Breast epithelium (tissue), 4 donors: ENCODE data around the gene PGRMC2. TPM values are rescaled to one million over a fixed set of nuclear protein-coding genes. Genes with fewer than 3 reads are reported as not detected.

Source experiments
- DNase-seq, 2 donors: peaks; one replicate each; pipeline ENCODE4 v3.0.0-alpha.2; 2019; ENCODE audit warnings: low spot score in 2 of 2
- H3K27ac ChIP-seq, 2 donors: fragments of 200-600 bp; sonication (generic) in 1 of 2; one replicate each; pipeline ENCODE4 v1.5.1; 2016 to 2019; ENCODE audit warnings: mild to moderate bottlenecking in 1 of 2
- H3K27me3 ChIP-seq, 2 donors: fragments of 200-600 bp; sonication (generic) in 1 of 2; one replicate each; pipeline versions ENCODE4 v1.5.1 to v1.6.0; 2017 to 2019; ENCODE audit warnings: control low read depth in 1 of 2, mild to moderate bottlenecking in 1 of 2
- H3K36me3 ChIP-seq: fragments of 200-600 bp; one replicate; pipeline ENCODE4 v1.5.1; 2019
- H3K4me1 ChIP-seq, 2 donors: fragments of 200-600 bp; sonication (generic); one replicate each; pipeline ENCODE4 v1.5.1; 2016 to 2019; ENCODE audit warnings: control low read depth in 1 of 2
- H3K4me3 ChIP-seq, 3 donors: fragments of 200-600 bp; sonication (generic); 1 replicate in 2 of 3; 2 replicates in 1 of 3; pipeline ENCODE4 v1.5.1; 2016 to 2019; ENCODE audit warnings: mild to moderate bottlenecking in 3 of 3, moderate library complexity in 2 of 3
- H3K9me3 ChIP-seq, 2 donors: fragments of 200-600 bp; sonication (generic) in 1 of 2; one replicate each; pipeline ENCODE4 v1.5.1; 2016 to 2019; ENCODE audit warnings: control low read depth in 1 of 2
- POLR2A ChIP-seq: fragments of 450-650 bp; IDR thresholded peaks from one replicate; pipeline ENCODE4 v1.6.1; 2016; ENCODE audit warnings: antibody characterized with exemption, mild to moderate bottlenecking, moderate library complexity
- POLR2AphosphoS5 ChIP-seq, 3 donors: sonication (generic); formaldehyde crosslinking; IDR thresholded peaks; one replicate each; pipeline ENCODE4 v1.6.1; 2017; ENCODE audit warnings: antibody characterized with exemption in 3 of 3
- intact Hi-C: fragments of 100-400 bp; cut with DNase I; formaldehyde crosslinking; loops from one replicate; pipeline ENCODE4 v1.15.1; 2023; ENCODE audit warnings: low total_unique reads
- total RNA-seq, 3 donors: library from RNA; depleted of rRNA; stranded (reverse); fragments of >200 nt; gene quantifications; one replicate each; pipeline ENCODE4 v1.1.0, GENCODE V29; 2016
- TF ChIP-seq, protein P1 (sequence below), 3 donors: fragments of 450-650 bp; IDR thresholded peaks; one replicate each; pipeline ENCODE4 v1.5.1; 2016 to 2017; ENCODE audit warnings: antibody characterized with exemption in 3 of 3, mild to moderate bottlenecking in 3 of 3, moderate library complexity in 3 of 3

Gene PGRMC2
- total RNA-seq, 3 donors from 2014 or later, result 34.7 to 51.2 (median 47.5) TPM

DNA sequence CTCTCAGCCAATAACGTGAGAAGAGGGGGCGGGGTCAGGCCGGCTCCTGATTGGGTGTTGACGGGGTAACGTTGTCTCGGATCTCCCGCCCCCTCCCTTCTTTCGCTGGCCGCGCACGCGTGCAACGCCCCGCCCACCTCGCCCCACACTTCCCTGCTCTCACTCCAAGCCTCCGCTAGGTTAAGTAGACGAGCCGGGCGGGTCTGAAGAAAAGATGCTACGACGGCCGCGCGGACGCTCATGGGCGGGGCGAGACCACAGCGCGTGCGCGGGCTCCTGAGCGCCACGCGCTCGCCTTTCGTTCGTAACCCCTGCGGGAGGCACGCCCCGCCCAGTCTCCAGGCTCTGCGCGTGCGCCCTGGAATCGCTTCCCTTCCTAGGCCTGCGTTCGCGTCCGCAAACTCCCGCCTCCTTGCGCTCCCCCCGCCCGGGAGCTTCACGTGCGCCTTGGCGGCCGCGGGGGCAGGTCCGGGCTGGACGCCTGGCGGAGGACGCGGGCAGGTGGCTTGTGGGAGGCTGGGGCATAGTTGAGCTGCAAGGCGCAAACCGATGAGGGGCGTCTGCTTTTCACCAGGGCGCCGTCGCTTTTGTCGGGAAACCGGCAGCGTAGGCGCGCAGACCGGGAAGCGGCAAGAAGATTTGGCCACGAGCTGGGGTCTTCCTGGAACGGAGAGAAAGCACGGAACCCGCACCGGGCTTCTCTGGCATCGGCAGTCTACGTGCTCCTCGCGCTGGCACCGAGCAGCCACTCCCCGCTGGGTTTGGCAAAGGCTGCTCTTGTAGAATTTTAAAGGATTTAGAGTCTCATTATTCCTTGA is 467 bp upstream of the PGRMC2 start:
- peaks cover 0 to 21% of the 10 kb centered on the region in 2 donors for H3K4me1 ChIP-seq
- H3K27me3 ChIP-seq, result no peaks in the 10 kb centered on the region
- intact Hi-C loops, result no loop called here
- H3K36me3 ChIP-seq, result no peaks in the 10 kb centered on the region
- H3K9me3 ChIP-seq, result no peaks in the 10 kb centered on the region
- DNase-seq, result peak; percentile 99
- H3K27ac ChIP-seq, result peak overlapping the region; percentile 89 to 95
- TF ChIP-seq, protein P1, sequence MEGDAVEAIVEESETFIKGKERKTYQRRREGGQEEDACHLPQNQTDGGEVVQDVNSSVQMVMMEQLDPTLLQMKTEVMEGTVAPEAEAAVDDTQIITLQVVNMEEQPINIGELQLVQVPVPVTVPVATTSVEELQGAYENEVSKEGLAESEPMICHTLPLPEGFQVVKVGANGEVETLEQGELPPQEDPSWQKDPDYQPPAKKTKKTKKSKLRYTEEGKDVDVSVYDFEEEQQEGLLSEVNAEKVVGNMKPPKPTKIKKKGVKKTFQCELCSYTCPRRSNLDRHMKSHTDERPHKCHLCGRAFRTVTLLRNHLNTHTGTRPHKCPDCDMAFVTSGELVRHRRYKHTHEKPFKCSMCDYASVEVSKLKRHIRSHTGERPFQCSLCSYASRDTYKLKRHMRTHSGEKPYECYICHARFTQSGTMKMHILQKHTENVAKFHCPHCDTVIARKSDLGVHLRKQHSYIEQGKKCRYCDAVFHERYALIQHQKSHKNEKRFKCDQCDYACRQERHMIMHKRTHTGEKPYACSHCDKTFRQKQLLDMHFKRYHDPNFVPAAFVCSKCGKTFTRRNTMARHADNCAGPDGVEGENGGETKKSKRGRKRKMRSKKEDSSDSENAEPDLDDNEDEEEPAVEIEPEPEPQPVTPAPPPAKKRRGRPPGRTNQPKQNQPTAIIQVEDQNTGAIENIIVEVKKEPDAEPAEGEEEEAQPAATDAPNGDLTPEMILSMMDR (IDR thresholded peaks at IDR 0.05), result peak; percentile 35 to 65 (median 55)
- TF ChIP-seq POLR2AphosphoS5 (IDR thresholded peaks at IDR 0.05) (peak; percentile 92 to 96 (median 93)), POLR2A (peak; percentile 64)
- H3K4me3 ChIP-seq, result peak overlapping the region; percentile 71 to 91 (median 83)

DNA sequence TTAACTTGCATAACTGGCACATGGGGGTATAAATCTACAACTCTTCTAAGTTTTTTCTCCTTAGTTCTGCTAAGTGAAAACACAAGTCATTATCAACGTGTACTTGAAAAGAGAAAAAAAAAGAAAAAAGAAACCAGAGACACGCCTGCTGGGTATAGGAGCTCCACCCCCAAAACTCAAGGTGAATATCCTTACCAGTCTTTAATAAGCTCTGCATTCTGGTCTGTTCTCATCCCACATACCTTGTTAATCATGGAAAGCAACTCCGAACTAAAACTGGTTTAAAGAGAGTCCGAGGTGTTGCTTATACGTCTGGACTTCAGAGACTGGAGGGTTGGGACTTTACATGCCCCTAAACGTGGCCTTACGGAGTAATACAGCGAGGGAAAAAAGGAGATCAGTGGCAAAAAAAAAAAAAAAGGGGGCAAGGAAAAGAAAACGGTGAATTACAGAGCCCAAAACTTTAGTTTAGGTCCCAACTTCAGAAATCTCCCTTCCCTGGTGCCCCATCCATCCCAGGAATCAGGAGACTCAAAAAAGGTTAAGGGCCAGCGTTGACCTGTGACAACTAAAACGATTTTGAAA is 1.0 kb downstream of the PGRMC2 start:
- no peaks in the 10 kb centered on the region for H3K36me3 ChIP-seq
- DNase-seq, result no peak
- intact Hi-C loops, result no loop called here

DNA sequence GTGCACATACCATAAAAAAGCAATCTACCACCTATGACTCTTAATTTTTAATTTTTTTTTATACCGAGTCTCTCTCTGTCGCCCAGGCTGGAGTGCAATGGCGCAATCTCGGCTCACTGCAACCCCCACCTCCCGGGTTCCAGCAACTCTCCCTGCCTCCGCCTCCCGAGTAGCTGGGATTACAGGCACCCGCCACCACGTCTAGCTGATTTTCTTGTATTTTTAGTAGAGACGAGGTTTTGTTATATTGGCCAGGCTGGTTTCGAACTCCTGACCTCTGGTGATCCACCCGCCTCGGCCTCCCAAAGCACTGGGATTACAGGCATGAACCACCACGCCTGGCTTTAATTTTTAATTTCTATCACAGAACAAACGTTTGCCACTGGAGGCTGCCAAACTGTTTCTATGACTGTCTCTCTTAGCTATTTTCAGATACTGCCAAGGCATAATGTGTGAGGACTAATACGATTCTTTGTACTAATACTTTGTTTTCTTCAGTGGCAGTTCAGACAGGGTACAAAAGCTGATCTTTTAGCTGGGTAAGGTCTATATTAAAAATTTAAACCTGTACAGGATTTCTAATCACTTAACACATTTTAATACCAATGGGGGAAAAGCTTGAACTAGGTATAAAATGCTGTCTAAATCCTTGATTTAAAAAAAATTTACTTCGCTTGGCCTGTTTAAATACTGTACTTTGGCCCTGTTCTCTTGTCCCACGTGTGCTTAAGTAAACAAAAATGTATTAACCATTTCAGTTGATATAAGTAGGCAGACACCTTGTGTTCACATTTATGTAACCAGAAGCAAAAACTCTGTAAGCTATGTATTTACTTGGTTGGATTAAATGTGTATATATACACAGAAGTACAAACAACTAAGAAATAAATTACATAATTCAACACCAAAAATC is 2.3 kb downstream of the PGRMC2 start:
- TF ChIP-seq POLR2A (no peak), POLR2AphosphoS5 (IDR thresholded peaks at IDR 0.05) (no peak)
- TF ChIP-seq, protein P1 (IDR thresholded peaks at IDR 0.05), result no peak
- Histone ChIP-seq H3K27me3 (no peaks in the 10 kb centered on the region), H3K27ac (peak overlapping the region; percentile 23 to 48), H3K4me3 (peak overlapping the region; percentile 71 to 91 (median 83)), H3K36me3 (no peaks in the 10 kb centered on the region), H3K9me3 (no peaks in the 10 kb centered on the region), H3K4me1 (peaks cover 0 to 21% of the 10 kb centered on the region in 2 donors)
- no peak for DNase-seq
- intact Hi-C loops, result no loop called here

More for the DNA sequence above, 1.0 kb downstream of the PGRMC2 start:
- Histone ChIP-seq H3K9me3 (no peaks in the 10 kb centered on the region), H3K27ac (peak overlapping the region; percentile 89 to 95), H3K27me3 (no peaks in the 10 kb centered on the region), H3K4me1 (peaks cover 0 to 21% of the 10 kb centered on the region in 2 donors), H3K4me3 (peak overlapping the region; percentile 71 to 91 (median 83))
- TF ChIP-seq, protein P1 (IDR thresholded peaks at IDR 0.05), result no peak
- TF ChIP-seq POLR2A, result no peak
- no peak for TF ChIP-seq POLR2AphosphoS5 (IDR thresholded peaks at IDR 0.05)

DNA sequence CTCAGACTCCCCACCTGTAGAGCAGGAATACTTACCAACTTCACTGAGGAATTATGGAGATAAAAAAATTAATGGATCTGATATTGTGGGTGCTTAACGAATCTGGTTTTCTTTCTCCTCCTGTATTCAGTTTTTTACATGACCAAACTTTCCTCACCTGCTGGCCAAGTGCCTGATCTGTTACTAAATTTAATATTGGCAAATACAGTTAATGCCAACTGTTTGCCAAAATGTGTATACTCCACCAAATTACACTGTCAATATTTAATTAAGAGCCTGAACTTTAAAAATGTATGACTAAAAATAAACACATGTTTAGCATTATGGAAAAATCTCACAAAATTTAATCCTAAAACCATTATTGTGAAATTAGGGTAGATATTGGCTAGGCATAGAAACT is 3.3 kb downstream of the PGRMC2 start:
- DNase-seq, result no peak
- intact Hi-C loops, result no loop called here
- Histone ChIP-seq H3K36me3 (no peaks in the 10 kb centered on the region), H3K4me1 (peaks cover 0 to 21% of the 10 kb centered on the region in 2 donors), H3K9me3 (no peaks in the 10 kb centered on the region), H3K27me3 (no peaks in the 10 kb centered on the region), H3K4me3 (no peak overlapping the region), H3K27ac (peak overlapping the region; percentile 14 to 23)
- TF ChIP-seq, protein P1 (IDR thresholded peaks at IDR 0.05), result no peak
- no peak for TF ChIP-seq POLR2A
- no peak for TF ChIP-seq POLR2AphosphoS5 (IDR thresholded peaks at IDR 0.05)
